Measurements from ENCODE around the gene ATAD3A. TPM values are rescaled to one million over a fixed set of nuclear protein-coding genes. Genes with fewer than 3 reads are reported as not detected.
"Not testable (repeated sequence)": the region's sequence is repeated elsewhere in the genome, so short reads cannot be mapped to it uniquely, and the experiment has no call there.

The ATAD3A gene
- polyA plus RNA-seq, 1 of the 3 experiments (the other 2 are of a cell fraction), result 40.2 TPM

DNA sequence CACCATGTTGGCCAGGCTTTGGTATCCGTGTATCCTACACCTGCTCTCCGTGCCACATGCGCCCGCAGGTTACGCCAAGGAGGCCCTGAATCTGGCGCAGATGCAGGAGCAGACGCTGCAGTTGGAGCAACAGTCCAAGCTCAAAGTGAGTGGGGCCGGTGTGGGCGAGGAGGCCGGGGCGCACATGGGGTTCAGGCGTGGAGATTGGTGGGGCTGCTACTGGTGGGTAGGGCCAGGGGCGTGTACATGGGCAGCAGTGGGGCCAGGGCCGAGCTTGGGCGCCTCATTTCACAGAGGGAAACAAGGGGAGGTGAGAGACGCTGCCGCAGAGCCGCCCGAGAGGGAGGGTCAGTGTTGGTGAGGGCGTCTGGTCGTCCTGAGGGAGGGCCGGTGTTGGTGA lies 34.8 kb upstream of the ATAD3A start (continued):
- TF ChIP-seq, protein P1, sequence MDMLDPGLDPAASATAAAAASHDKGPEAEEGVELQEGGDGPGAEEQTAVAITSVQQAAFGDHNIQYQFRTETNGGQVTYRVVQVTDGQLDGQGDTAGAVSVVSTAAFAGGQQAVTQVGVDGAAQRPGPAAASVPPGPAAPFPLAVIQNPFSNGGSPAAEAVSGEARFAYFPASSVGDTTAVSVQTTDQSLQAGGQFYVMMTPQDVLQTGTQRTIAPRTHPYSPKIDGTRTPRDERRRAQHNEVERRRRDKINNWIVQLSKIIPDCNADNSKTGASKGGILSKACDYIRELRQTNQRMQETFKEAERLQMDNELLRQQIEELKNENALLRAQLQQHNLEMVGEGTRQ (IDR thresholded peaks at IDR 0.05; ENCODE audit: borderline replicate concordance, low read depth, low read length), result no peak
- TF ChIP-seq NFIC (IDR thresholded peaks at IDR 0.05; ENCODE audit: borderline replicate concordance) (no peak), RXRA (IDR thresholded peaks at IDR 0.05; ENCODE audit: borderline replicate concordance, low read depth) (no peak), GATA2 (CRISPR knock-in tag; IDR thresholded peaks at IDR 0.05) (no peak), SMC3 (IDR thresholded peaks at IDR 0.05; ENCODE audit: low read depth, low read length) (no peak), POLR2AphosphoS5 (IDR thresholded peaks at IDR 0.05; ENCODE audit: low read depth, low read length) (no peak), MEF2A (IDR thresholded peaks at IDR 0.05; ENCODE audit: borderline replicate concordance, low read depth) (no peak)

DNA sequence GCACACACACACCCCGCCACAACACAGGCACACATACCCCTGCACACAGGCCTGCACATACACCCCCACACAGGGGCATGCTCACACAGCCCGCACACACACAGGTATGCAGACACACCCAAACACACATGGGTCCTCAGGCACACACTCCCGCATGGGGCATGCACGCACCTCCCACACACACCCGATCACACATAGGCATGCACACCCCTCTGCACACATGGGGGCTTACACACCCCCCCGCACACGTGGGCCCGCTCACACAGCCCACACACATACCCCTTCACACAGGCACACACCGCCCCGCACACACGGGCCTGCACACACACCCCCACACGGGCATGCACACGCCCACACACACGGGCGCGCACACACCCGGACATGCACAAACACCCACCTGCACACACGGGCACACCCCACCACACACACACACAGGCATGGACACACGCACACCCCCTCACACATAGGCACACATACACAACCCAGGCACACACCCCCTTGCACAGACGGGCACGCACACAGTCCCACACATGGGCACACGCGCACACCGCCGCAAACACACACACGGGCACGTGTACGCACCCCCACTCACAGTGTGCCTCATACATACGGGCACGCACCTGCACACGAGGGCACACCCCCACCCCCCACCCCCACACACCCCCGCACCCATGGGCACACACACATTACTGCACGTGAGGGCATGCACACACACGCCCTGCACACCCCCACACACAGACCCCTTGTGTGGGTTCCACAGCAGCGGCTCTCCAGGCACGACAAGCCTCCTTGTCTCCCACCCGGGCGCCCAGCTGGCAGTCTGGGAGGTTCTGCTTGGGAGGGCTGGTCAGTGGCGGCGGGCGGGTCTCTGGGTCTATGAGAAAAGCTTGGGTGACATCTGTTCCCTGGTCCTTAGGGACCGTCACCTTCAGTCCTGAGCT lies 32.1 kb upstream of the ATAD3A start:
- Histone ChIP-seq H3K4me2 (no peak overlapping the region), H3K36me3 (replicated peaks in 1 of 2; ENCODE audit: control insufficient read depth in 1 of 2, insufficient read depth in 2 of 2, low read length in 1 of 2) (peaks cover 3 to 24% of the 10 kb centered on the region in 2 experiments), H3K9ac (no peak overlapping the region), H2AFZ (ENCODE audit: low read depth) (no peak overlapping the region), H3F3A (replicated peaks; ENCODE audit: insufficient read depth) (no peaks in the 10 kb centered on the region), H3K9me2 (no peaks in the 10 kb centered on the region), H3K9me3 (no peaks in the 10 kb centered on the region), H3K27me3 (ENCODE audit: insufficient read depth) (no peaks in the 10 kb centered on the region), H3K4me3 (ENCODE audit: low read depth in 2 of 2, low read length in 1 of 2) (no peak overlapping the region), H4K20me1 (ENCODE audit: insufficient read depth) (peaks cover 5% of the 10 kb centered on the region; the same call in 1 of the 2 replicates), H3K4me1 (ENCODE audit: control insufficient read depth in 1 of 2, insufficient read depth in 2 of 2, low read depth in 1 of 2, low read length in 1 of 2) (no peaks in the 10 kb centered on the region), H3K27ac (ENCODE audit: low read depth in 2 of 2, low read length in 1 of 2) (no peak overlapping the region), H3K79me2 (ENCODE audit: insufficient read depth) (peaks cover 41% of the 10 kb centered on the region)
- TF ChIP-seq CHD2 (IDR thresholded peaks at IDR 0.05; ENCODE audit: low read length, partially characterized antibody) (no peak), RXRA (IDR thresholded peaks at IDR 0.05; ENCODE audit: borderline replicate concordance, low read depth) (no peak)
- TF ChIP-seq, protein P2, sequence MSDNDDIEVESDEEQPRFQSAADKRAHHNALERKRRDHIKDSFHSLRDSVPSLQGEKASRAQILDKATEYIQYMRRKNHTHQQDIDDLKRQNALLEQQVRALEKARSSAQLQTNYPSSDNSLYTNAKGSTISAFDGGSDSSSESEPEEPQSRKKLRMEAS (IDR thresholded peaks at IDR 0.05; ENCODE audit: low read depth), result no peak
- TF ChIP-seq, protein P3, sequence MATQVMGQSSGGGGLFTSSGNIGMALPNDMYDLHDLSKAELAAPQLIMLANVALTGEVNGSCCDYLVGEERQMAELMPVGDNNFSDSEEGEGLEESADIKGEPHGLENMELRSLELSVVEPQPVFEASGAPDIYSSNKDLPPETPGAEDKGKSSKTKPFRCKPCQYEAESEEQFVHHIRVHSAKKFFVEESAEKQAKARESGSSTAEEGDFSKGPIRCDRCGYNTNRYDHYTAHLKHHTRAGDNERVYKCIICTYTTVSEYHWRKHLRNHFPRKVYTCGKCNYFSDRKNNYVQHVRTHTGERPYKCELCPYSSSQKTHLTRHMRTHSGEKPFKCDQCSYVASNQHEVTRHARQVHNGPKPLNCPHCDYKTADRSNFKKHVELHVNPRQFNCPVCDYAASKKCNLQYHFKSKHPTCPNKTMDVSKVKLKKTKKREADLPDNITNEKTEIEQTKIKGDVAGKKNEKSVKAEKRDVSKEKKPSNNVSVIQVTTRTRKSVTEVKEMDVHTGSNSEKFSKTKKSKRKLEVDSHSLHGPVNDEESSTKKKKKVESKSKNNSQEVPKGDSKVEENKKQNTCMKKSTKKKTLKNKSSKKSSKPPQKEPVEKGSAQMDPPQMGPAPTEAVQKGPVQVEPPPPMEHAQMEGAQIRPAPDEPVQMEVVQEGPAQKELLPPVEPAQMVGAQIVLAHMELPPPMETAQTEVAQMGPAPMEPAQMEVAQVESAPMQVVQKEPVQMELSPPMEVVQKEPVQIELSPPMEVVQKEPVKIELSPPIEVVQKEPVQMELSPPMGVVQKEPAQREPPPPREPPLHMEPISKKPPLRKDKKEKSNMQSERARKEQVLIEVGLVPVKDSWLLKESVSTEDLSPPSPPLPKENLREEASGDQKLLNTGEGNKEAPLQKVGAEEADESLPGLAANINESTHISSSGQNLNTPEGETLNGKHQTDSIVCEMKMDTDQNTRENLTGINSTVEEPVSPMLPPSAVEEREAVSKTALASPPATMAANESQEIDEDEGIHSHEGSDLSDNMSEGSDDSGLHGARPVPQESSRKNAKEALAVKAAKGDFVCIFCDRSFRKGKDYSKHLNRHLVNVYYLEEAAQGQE (IDR thresholded peaks at IDR 0.05; ENCODE audit: low read depth, low read length), result no peak
- peak; percentile 29 for DNase-seq
- POLR2A ChIA-PET, result no interaction called here
- 97% methylated on average over 34 of the region's 42 CpGs for WGBS (ENCODE audit: low lambda C conversion rate)
- CTCF ChIA-PET, result no interaction called here

DNA sequence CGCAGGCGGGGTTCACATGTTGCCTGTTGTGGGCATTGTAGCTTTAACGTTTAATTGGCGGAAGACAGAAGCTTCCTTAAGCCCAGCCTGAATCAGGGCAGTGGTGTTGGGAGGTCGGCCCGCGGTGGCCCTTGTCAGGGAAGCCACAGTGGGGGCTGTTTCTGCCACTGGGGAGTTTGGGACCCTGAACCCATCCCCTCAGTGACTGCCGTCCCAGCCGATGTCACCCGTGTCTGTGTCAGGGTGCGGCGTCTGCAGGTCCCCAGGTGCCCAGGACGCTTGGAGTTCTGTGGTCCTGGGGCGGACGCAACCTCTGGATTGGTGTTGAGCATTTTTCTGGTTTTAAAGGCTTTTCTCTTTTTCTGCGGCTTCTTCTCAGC lies 31.5 kb upstream of the ATAD3A start:
- H2AFZ ChIP-seq (ENCODE audit: low read depth); H3F3A ChIP-seq (replicated peaks; ENCODE audit: insufficient read depth); H3K27ac ChIP-seq (ENCODE audit: low read depth in 2 of 2, low read length in 1 of 2); POLR2A ChIA-PET; H4K20me1 ChIP-seq (ENCODE audit: insufficient read depth); H3K9ac ChIP-seq; H3K9me3 ChIP-seq; CTCF ChIA-PET; H3K4me2 ChIP-seq; H3K4me1 ChIP-seq (ENCODE audit: control insufficient read depth in 1 of 2, insufficient read depth in 2 of 2, low read depth in 1 of 2, low read length in 1 of 2); H3K9me2 ChIP-seq; H3K4me3 ChIP-seq (ENCODE audit: low read depth in 2 of 2, low read length in 1 of 2); H3K27me3 ChIP-seq (ENCODE audit: insufficient read depth): not testable (repeated sequence)
- WGBS (ENCODE audit: low lambda C conversion rate), result 96% methylated on average over 14 of the region's 16 CpGs
- DNase-seq, result peak; percentile 8
- Histone ChIP-seq H3K36me3 (replicated peaks in 1 of 2; ENCODE audit: control insufficient read depth in 1 of 2, insufficient read depth in 2 of 2, low read length in 1 of 2) (peaks cover 3 to 24% of the 10 kb centered on the region in 2 experiments), H3K79me2 (ENCODE audit: insufficient read depth) (peaks cover 35% of the 10 kb centered on the region)

DNA sequence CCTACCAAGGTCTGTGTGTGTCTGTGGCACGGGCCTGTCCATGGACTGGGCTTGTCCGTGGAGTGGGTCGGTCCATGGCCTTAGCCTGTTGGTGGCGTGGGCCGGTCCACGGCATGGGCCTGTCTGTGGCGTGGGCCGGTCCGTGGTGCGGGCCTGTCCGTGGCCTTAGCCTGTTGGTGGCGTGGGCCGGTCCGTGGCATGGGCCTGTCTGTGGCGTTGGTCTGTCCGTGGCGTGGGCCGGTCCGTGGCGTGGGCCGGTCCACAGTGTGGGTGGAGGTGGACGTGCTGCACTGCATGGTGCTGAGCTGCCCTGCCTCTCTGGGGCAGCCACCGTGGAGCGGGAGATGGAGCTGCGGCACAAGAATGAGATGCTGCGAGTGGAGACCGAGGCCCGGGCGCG lies 30.2 kb upstream of the ATAD3A start:
- H3K9me2 ChIP-seq; H3K4me2 ChIP-seq; H3K9me3 ChIP-seq; DNase-seq; H3F3A ChIP-seq (replicated peaks; ENCODE audit: insufficient read depth); H3K4me3 ChIP-seq (ENCODE audit: low read depth in 2 of 2, low read length in 1 of 2); H3K27ac ChIP-seq (ENCODE audit: low read depth in 2 of 2, low read length in 1 of 2); H3K9ac ChIP-seq; H2AFZ ChIP-seq (ENCODE audit: low read depth); H3K4me1 ChIP-seq (ENCODE audit: control insufficient read depth in 1 of 2, insufficient read depth in 2 of 2, low read depth in 1 of 2, low read length in 1 of 2); H4K20me1 ChIP-seq (ENCODE audit: insufficient read depth); H3K27me3 ChIP-seq (ENCODE audit: insufficient read depth); POLR2A ChIA-PET; CTCF ChIA-PET: not testable (repeated sequence)
- peaks cover 3 to 24% of the 10 kb centered on the region in 2 experiments for H3K36me3 ChIP-seq (replicated peaks in 1 of 2; ENCODE audit: control insufficient read depth in 1 of 2, insufficient read depth in 2 of 2, low read length in 1 of 2)
- no CpG with 5 or more reads among the region's 30 CpGs for WGBS (ENCODE audit: low lambda C conversion rate)
- H3K79me2 ChIP-seq (ENCODE audit: insufficient read depth), result peaks cover 26% of the 10 kb centered on the region
